DMS114 treated with DMSO at 0.1 percent for 48 hours (cell line): Measurements from ENCODE around the gene SRP68.

Experiments
- DNase-seq: peaks from one replicate; lab custom pipeline; 2025; ENCODE audit not compliant: unreplicated experiment; lab: John Stamatoyannopoulos, UW

SRP68 gene

GRCh38 chr17:76072148-76072858, at the start of gene SRP68:
TSS of gene SRP68 (minus strand) at chr17:76072517. CDS start at chr17:76072491, 26 bp downstream.
- DNase-seq = peak; percentile 84

GRCh38 chr17:76121932-76122430, 49.7 kb upstream of the SRP68 start:
- no peak for DNase-seq

- no peak for DNase-seq
Measured at GRCh38 chr17:76120658-76121008, 48.3 kb upstream of the SRP68 start.

- no peak for DNase-seq
Measured at GRCh38 chr17:76119409-76120371, 47.4 kb upstream of the SRP68 start.

GRCh38 chr17:76115138-76115754, 42.9 kb upstream of the SRP68 start:
- no peak for DNase-seq

GRCh38 chr17:76111956-76112355, 39.6 kb upstream of the SRP68 start:
- DNase-seq = no peak

GRCh38 chr17:76107509-76107908, 35.2 kb upstream of the SRP68 start:
- DNase-seq = no peak

GRCh38 chr17:76106703-76107102, 34.4 kb upstream of the SRP68 start:
- DNase-seq = no peak

GRCh38 chr17:76104896-76105231, 32.5 kb upstream of the SRP68 start:
- no peak for DNase-seq

- DNase-seq = no peak
Measured at GRCh38 chr17:76104140-76104895, 32.0 kb upstream of the SRP68 start.

- DNase-seq = peak; percentile 82
Measured at GRCh38 chr17:76103274-76104139, 31.2 kb upstream of the SRP68 start, which contains the start of gene EXOC7. TSS of gene EXOC7 (minus strand) at chr17:76103787. CDS start at chr17:76103692, 95 bp downstream.

- DNase-seq = no peak
Measured at GRCh38 chr17:76102944-76103273, 30.6 kb upstream of the SRP68 start.

- no peak for DNase-seq
Measured at GRCh38 chr17:76097716-76098295, 25.5 kb upstream of the SRP68 start.

GRCh38 chr17:76095943-76096342, 23.6 kb upstream of the SRP68 start:
- DNase-seq = no peak

GRCh38 chr17:76094046-76094445, 21.7 kb upstream of the SRP68 start:
- no peak for DNase-seq

- no peak for DNase-seq
Measured at GRCh38 chr17:76092526-76093413, 20.5 kb upstream of the SRP68 start.

GRCh38 chr17:76091526-76092286, 19.4 kb upstream of the SRP68 start:
- DNase-seq = no peak
